CD4-positive, alpha-beta T cell treated with Interleukin-6 for 4 hours (primary cell): Measurements from ENCODE around the gene ESAM.
"Not testable (repeated sequence)": the region's sequence is repeated elsewhere in the genome, so short reads cannot be mapped to it uniquely, and the experiment has no call there.

Experiments used
- DNase-seq: peaks from one replicate; pipeline ENCODE4 v3.0.0-alpha.2; 2020; ENCODE audit warnings: mixed read lengths

ESAM gene

DNA sequence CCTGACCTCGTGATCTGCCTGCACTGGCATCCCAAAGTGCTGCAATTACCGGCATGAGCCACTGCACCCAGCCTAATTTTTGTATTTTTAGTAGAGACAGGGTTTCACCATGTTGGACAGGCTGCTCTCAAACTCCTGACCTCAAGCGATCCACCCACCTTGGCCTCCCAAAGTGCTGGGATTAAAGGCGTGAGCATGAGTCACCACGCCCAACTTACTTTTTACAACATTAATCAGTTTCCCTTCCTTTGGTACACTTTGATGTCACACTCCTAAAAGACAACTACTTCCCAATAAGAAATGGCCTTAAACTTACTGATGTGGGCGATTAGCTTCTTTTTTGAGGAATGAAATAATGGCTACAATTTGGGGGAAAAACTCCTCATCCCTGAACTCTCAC is 8.9 kb upstream of the ESAM start:
- DNase-seq, result not testable (repeated sequence)

DNA sequence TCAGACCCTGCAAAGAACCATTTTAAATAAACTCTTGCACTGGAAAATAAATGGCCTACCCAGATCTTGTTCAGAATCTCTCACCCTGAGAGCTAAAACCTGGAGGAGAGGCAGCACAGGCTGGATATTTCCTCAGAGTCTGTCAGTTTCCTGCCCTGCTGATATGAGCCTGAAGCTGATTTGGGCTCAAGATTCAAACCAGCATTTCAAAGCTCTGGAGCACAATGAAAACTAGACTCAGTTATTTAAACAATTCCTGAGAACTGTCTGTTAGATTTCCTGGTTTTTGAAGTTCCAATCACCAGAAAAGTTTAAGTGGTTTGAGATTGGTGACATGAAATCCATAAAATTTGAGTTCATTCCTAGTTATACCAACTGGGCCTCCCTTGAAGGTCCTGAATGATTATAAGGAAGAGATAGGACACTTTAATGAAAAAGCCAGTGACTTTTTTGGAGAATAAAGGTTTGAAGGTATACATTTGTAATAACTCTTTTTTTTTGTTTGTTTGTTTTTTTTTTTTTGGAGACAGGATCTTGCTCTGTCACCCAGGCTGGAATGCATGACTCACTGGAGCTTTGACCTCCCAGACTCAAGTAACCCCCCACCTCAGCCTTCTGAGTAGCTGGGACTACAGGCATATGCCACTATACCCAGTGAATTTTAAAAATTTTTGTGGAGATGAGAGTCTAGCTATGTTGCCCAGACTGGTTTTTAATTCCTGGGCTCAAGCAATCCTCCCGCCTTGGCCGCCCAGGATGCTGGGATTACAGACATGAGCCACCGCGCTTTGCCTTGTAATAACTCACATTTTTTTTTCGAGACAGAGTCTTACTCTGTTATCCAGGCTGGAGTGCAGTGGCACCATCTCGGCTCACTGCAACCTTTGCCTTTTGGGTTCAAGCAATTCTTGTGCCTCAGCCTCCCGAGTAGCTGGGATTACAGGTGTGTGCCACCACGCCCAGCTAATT is 8.0 kb upstream of the ESAM start:
- no peak for DNase-seq

DNA sequence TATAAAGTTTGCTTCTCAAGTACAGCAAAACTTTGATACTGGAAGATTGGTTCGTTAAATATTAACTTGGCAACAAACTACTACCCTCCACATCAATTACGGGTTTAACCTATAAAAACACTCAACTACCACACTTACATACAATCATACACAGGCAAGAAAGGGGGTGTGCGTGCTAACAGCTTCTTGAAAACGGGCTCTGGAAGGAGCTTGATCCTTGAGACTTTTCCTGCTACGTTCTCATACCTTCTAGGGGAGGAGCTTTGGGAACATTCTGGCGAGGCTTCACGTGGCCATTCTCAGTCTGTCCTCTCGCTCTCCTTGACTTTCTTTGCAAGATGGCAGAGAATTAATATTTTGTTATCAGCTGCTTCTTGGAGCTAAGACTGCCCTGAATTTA is 6.8 kb upstream of the ESAM start:
- DNase-seq, result no peak

DNA sequence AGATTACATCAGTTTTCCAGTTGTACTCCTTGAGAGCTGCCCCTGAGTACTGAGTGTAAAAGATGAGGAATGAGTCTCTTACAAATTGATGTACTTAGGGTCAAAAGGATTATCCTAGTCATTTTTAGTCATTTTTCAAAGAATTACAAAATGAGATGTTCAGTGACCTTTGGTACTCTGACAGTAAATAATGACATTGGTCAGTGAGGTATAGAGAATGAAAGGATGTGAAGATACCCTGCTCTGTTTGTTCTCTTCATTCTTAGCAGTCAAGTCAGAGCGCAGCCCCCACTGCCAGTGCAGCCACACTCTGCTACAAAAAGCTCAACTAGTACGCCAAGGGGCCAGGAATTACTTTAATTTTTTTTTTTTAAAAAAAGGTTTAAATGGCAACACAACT is 4.1 kb upstream of the ESAM start:
- no peak for DNase-seq

DNA sequence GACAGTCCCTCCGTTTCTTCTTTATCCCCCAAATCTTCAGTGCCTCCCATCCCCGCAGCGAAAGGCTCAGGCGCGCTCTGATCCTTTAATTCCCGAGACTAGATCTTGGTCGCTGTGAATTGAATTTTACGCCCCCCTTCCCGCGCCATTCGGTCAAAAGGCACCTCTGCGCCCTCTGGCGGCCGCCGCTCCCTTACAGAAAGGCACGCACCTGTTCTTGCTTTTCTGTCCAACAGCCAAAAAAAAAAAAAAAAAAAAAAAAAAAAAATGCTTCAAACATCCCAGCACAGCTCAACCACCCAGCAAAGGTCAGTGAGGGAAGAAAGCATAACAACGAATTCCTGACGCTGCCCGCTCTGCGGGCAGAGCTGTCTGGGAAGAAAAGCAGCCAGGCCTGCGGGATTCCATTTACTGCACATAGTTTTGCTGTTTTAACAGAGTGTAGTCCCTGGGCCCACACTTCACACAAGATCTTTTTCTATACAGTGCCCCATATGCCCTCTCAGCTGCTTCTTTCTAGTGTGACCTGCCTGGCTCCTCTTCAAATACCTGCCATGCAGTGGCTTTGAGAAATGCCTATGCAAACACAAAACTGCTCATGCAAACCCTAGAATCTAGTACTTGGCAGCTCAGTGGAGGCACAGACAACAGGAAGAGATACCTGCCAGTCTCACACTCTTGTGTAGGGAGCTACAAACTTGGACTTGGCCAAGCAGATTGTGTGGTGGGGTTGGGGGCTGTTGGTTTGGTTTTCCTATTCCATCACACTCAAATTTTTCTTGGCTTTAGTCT is 1.3 kb upstream of the ESAM start:
- peak; percentile 91 for DNase-seq

DNA sequence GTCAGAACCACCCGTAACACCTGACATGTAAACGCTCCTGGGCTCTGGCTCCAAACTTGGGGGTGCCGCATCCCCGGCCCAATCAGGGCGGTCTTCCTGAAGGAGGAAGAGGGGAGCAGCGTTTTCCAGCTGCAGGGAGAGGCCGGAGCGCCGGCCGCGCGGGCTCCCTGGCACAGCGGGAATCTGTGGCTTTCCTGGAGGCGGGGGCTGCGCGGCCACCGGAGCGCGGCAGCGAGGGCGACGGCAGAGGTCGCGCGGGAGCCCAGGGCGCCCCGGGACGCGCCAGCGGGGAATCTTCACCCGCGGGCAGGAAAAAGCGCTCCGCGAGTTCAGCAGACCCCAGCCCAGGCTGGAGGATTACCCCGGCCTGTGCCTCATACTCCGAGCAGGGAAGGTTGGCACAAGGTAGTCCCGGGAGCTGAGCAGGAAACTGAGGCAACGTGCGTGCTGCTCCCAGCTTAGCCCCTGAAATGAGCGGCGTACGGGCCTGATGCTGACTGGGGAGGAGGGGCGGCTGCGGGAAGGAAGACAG is 600 bp upstream of the ESAM start:
- no peak for DNase-seq

DNA sequence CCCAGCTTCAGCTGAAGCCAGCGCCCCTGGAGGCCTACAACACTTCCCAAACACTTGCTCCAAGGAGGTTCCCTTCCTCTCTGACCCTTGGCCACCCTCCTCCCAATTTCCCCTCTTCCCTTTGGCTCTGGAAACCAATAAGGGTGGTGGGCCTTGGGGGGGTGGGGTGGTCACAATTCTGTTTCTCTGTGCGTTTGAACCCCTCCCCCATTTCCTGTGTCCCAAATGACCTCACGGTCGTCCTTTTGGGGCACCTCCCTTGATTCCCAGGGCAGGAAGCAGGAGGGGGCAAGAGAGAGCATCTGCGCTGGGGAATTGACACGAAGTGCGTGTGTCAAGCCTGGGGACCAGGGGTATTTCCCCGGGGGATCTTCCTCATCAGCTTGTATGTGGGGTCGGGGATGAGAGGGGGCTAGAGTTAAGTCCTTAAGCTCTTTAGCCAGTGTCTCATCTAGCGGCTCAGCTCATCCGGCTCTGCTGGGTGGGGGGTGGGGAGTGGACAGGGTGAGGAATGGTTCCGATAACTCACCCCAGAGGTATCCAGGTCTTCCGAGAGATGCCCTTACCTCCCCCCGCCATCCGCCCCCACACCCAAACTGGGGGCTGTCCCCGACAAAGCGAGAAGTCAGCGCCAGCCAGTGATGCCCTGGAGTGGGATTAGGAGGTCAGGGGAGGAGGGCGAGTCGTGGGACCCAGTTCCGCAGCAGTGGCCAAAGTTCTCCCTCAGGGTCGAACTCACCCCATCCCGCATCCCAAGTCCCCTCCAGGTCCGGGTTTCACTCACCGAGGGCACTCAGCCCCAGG is 587 bp downstream of the ESAM start:
- no peak for DNase-seq

DNA sequence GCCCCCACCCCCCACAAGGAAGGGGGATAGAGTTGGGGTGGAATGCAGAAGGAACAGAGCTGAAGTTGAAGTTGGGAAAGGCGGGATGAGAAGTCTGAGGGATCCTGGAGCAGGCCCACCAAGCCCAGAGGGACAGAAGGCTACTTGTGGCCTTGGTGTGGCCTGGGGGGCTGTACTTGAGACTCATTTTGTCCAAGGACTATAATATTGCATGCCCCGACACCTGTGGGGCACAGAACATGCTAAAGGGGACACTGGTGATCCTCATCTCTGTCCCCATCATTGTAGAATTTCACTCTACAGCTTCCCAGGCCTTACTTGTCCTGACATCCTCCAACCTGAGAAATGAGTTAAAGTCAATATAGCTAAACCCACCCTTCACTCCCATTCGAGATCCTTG is 1.3 kb downstream of the ESAM start:
- no peak for DNase-seq

DNA sequence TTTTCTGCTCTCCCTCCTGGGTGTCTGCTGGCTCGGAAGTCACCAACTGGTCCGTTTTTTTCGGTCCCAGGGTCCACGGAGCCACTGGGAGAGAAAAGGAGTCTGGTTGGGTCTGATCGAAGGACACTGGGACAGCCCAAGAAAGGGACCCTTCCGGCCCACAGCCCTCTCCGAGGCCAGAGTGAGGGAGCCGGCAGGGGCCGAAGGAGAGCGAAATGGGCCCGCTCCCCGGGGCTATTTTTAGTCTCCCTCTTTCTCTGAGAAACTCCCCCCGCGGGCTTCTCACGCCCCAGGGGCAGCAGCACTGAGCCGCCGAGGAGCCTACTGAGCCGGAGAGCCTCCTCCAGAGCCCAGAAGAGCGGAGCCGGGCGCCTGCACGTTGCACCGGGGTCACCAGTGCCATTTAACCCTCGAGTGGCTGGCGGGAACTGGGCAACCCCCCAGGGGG is 1.9 kb downstream of the ESAM start:
- no peak for DNase-seq

DNA sequence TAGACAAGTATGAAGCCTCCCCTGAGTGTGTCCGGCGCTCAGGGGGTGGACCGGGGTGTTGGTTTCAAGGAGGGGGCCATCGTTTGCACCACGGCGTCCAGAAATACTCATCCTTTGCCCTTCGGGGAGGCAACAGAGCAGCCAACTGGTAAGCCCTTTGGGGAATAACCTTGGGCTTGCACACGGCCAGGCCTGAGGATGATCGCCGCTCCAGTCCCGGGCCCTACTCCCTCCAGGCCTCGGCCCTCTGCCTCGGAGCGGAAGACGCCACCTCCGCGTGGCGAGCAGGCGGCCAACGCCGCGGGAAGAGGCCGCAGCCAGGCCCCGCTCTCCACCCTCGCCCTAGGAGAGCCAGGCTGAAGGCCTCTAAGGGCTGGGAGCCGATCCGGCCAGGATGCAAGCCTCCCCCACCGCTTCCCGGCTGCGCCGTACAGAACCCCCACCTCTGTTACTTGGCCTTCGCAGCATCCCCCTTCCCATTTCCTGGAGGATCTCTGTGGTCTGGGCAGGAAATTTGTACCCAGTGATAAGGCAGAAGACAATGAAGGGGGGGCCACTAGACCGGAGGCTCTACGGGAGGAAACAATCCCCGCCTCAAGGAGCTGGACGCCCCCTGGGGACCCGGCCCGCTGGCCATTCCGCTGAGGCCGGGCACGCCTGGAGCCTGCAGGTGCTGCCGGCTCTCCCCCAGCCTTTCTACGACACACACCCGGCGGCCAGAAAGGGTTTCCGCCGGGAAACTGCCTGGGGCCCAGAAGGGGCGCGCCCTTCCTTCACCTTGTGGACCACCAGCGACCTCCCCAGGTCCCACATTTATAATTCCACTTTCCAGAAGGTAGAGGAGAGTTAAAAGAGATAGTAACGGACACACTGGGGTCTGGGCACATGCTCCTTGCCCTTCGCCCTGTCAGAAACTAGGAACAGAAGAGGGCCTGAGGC is 2.6 kb downstream of the ESAM start:
- DNase-seq, result no peak

DNA sequence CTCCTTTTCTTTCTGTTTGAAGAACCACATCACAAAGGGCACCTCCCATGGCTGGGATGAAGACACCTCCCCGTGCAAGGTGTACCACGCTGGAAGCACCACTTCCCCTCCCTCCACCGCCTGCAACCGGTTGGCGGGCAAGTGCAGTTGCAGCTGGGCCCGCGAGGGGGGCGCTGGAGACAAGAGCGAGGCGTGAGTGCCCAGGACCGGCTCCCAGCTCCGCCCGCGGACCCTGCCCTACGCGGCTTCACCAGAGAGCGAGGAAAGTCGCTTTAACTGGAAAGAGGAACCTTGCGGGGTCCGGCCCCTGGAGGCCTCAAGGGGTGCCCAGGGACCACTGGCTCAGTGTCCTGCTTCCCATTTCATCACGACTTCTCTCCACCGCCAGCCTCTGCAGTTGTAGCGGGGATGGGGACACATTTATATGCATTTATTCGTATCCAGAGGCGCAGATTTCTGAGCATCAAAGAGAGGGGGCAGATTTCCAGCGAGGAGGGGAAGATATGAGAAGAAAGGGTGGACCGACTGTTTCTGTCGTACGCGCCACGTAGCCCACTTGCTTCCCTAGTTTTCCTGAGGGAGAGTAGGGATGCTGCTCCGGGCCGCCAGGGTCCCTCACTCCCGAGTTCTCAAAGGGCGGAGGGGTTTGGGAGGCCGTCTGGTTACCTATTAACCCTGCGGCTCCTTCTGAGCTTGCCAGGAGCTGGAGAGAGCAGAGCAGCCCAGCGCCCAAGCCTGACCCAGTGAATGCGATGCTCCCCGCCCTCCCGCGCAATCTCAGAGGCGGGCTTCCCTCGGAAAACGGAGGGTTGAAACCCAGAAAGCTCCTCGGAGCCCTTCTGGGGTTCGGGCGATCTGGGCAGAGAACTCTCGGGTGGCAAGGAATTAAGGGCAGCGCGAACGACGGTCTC is 3.5 kb downstream of the ESAM start:
- peak; percentile 76 for DNase-seq

DNA sequence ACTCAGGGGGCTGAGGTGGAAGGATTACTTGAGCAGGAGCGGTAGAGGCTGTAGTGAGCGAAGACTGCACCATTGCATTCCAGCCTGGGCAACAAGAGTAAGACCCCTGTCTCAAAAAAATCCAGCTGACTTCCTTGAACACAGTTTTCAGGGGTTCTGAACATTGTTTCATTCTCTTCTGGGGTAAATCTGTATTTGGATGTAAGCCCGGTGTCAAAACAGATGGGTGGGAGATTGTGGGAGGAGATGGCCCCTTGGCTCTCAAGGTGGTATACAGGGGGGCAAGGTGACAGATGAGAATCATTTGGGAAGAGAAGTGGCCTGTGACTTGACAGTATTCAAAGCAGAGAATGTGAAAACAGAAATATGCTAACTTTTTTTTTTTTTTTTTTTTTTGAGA is 4.8 kb downstream of the ESAM start:
- no peak for DNase-seq

DNA sequence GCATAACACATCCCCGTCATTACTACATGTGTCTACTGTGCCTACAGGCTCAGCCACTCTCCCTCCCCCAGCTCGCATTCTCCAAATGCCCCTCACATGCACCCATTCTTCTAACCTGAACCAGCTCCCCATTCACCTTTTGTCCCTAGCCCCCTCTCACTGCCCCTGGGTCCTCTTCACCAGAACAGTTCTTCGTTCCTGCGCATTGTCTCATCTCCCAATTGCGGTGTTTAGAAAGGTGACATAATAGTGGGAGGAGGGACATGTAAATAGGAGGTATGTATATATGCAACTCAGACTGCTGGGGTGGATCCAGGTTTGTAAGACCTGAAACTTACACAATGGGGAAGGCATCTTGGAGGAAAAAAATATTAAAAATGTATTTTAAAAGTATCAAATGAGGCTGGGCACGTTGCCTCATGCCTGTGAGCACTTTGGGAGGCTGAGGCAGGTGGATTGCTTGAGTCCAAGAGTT is 5.3 kb downstream of the ESAM start:
- DNase-seq, result no peak

DNA sequence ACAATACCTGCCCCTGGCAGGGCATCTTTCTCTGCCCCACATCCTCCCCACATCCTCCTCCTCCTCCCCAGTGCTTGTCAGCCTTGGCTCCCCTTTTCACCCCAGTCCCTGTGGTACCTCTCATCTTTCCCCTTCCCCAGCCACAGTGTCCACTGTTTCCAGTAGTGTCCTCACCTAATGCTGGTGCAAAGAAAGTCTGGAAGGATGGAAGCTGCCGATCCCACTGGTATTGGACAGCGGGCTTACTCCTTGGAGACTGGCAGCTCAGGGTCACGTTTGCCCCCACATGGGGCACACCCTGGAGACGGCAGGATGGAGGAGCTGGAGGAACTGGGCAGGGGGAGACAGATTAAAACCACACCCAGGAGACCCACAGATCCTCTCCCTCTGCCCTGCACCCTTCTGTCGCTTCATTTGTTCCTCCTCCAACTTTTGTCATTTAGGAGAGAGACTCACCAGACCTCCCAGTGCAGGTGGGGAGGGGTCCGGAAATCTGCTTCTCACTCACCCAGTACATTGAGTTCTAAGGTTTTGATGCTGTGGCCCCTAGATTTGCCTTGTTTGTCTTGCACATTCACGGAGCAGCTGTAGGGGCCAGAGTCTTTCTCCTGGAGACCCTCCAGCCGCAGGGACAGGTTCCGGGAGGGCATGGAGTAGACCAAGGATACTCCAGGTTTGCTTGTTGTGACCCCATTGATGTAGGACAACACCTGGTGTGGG is 5.9 kb downstream of the ESAM start:
- no peak for DNase-seq

DNA sequence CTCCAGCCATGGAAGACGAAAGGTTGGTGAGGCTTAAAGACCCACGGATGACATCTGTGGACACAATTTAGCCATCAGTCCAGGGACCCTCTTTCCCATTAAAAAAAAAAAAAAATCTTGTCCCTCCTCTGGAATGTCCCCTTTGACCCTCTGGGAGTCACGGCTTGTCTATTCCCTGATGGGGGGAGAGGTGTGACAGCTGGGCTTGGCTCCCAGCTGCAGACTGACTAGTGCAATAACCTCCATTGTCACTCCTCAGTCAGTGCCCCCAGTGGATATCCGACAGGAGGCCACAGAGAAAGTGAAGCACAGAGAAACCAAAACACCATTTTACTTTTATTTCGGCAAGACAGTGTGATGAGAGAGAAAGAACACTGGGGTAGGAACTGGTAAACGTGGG is 7.4 kb downstream of the ESAM start:
- no peak for DNase-seq

DNA sequence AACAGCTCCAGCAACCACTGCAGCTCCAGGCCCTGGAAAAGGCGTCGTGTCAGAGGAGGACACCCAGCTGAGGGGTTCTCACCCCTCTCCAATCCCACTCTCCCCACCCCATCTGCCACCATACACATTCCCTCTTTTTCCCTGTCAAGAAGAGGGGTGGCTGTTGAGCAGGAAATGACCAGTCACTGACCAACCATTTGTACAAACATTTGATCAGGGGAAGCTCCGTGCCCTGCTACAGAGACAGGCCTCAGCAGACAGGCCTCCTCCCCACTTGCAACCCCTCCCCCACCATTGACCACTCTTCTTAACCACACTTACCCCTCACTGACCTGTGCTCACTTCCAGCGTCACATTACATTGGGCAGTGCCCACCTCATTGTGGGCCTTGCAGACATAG is 7.8 kb downstream of the ESAM start:
- DNase-seq, result no peak

DNA sequence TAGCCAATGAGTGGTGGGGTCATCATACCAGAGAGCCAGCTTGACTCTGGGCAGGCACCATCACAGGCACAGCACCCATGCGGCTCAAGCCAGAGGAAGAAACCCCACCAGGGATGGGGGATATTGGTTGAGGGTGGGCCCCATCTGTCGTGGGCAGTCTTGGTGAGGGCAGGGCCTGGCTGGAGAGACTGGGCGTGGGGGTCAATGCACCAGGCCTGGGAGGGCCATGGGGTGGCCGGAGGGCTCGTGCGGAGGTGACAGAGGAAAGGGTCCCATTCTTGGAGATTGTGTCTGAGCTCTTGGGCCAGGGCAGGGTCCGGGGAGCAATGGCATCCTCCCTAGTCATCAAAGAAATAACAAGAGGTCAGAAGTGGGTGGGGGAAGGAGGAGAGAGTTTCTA is 8.5 kb downstream of the ESAM start:
- DNase-seq, result no peak

DNA sequence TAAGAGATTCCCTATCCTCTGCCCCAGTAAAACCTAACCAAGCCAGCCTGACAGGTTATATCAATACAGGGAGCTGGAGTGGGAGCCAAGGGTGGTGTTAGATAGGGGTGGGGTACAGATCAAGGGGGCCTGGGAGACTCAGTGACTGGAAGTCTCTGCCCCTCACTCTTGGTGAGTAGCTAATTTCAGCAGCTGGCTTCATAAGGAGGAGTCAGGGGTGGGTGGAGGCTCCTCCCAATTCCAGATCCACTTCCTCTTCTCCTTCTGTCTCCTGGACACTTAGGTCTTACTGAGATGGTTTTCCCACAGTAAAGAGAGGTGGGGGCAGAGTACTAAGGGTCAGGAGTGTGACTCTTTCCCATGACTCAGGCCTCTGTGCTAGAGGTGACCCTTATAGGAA is 8.9 kb downstream of the ESAM start:
- no peak for DNase-seq

DNA sequence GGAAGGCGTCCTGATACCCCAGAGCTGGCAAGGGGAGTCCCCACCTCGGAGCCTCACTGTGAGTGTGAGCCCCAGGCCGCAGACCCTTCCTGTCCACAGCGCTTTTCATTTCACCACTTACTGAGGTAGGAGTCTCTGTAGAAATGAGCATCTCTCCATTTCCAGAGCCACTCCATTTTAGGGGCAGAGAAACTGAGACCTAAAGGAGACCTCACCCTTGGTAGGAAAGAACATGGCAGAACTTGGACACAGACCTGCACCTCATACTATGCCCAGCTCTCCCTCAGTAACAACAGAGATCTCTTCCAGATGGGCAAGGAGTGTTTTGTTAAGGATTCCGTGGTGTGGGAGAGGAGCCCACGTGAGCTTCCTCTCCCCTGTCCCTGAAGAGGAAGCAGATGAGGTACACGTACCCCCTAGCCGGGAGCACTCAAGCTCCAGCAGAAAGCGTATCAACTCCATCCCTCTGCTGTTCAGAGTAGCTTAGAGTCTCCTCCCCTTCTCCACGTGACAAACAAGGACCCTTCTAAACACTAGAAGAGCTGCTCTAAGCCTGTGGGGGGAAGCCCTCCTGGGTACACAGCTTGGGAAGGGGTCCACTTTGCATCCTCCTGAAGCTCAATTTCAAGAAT is 9.5 kb downstream of the ESAM start:
- no peak for DNase-seq
